ENCODE data around the gene SETD1A. TPM values are rescaled to one million over a fixed set of nuclear protein-coding genes. Genes with fewer than 3 reads are reported as not detected.

Gene SETD1A
- total RNA-seq, 1 donor from 2014 or later, result 24.3 TPM

- no peak for TF ChIP-seq CTCF (IDR thresholded peaks at IDR 0.05; ENCODE audit: partially characterized antibody, unreplicated experiment)
- DNase-seq, result no peak
- Mint-ChIP-seq H3K27ac (ENCODE audit: unreplicated experiment) (no peak overlapping the region), H3K36me3 (ENCODE audit: unreplicated experiment) (no peaks in the 10 kb centered on the region), H3K4me1 (ENCODE audit: low read depth, unreplicated experiment) (peaks cover 12% of the 10 kb centered on the region), H3K4me3 (ENCODE audit: unreplicated experiment) (peak overlapping the region; percentile 72), H3K9me3 (ENCODE audit: unreplicated experiment) (peaks cover 15% of the 10 kb centered on the region), H3K27me3 (ENCODE audit: unreplicated experiment) (peaks cover 21% of the 10 kb centered on the region)
Observed at GRCh38 chr16:30925632-30925987, 31.9 kb upstream of the SETD1A start.

GRCh38 chr16:30925995-30926811, 31.4 kb upstream of the SETD1A start:
- H3K27me3 Mint-ChIP-seq (ENCODE audit: unreplicated experiment), result peaks cover 21% of the 10 kb centered on the region
- no peak for TF ChIP-seq CTCF (IDR thresholded peaks at IDR 0.05; ENCODE audit: partially characterized antibody, unreplicated experiment)
- H3K9me3 Mint-ChIP-seq (ENCODE audit: unreplicated experiment), result peaks cover 15% of the 10 kb centered on the region
- peak overlapping the region; percentile 56 for H3K27ac Mint-ChIP-seq (ENCODE audit: unreplicated experiment)
- H3K36me3 Mint-ChIP-seq (ENCODE audit: unreplicated experiment), result no peaks in the 10 kb centered on the region
- DNase-seq, result no peak
- H3K4me3 Mint-ChIP-seq (ENCODE audit: unreplicated experiment), result peak overlapping the region; percentile 72
- H3K4me1 Mint-ChIP-seq (ENCODE audit: low read depth, unreplicated experiment), result peaks cover 10% of the 10 kb centered on the region

GRCh38 chr16:30926937-30927788, 30.4 kb upstream of the SETD1A start:
- H3K4me1 Mint-ChIP-seq (ENCODE audit: low read depth, unreplicated experiment), result peaks cover 10% of the 10 kb centered on the region
- H3K27ac Mint-ChIP-seq (ENCODE audit: unreplicated experiment), result no peak overlapping the region
- peaks cover 14% of the 10 kb centered on the region for H3K9me3 Mint-ChIP-seq (ENCODE audit: unreplicated experiment)
- H3K36me3 Mint-ChIP-seq (ENCODE audit: unreplicated experiment), result no peaks in the 10 kb centered on the region
- no peak for DNase-seq
- H3K27me3 Mint-ChIP-seq (ENCODE audit: unreplicated experiment), result peaks cover 16% of the 10 kb centered on the region
- peak overlapping the region; percentile 52 for H3K4me3 Mint-ChIP-seq (ENCODE audit: unreplicated experiment)
- no peak for TF ChIP-seq CTCF (IDR thresholded peaks at IDR 0.05; ENCODE audit: partially characterized antibody, unreplicated experiment)

- Mint-ChIP-seq H3K36me3 (ENCODE audit: unreplicated experiment) (no peaks in the 10 kb centered on the region), H3K4me3 (ENCODE audit: unreplicated experiment) (peak overlapping the region; percentile 38), H3K27ac (ENCODE audit: unreplicated experiment) (peak overlapping the region; percentile 28), H3K4me1 (ENCODE audit: low read depth, unreplicated experiment) (peaks cover 10% of the 10 kb centered on the region), H3K9me3 (ENCODE audit: unreplicated experiment) (peaks cover 11% of the 10 kb centered on the region), H3K27me3 (ENCODE audit: unreplicated experiment) (peaks cover 13% of the 10 kb centered on the region)
- TF ChIP-seq CTCF (IDR thresholded peaks at IDR 0.05; ENCODE audit: partially characterized antibody, unreplicated experiment), result no peak
- DNase-seq, result peak; percentile 70
Observed at GRCh38 chr16:30927789-30928378, 29.7 kb upstream of the SETD1A start.

All from glutamatergic neuron (in vitro differentiated cells).